SK-N-SH (cell line): ENCODE data around the gene PXYLP1. TPM values are rescaled to one million over a fixed set of nuclear protein-coding genes. Genes with fewer than 3 reads are reported as not detected.

ENCODE experiments used
- CTCF ChIA-PET: fragments of 300-600, 350-600 bp; formaldehyde crosslinking; extraction: SDS; loops from one replicate; lab custom pipeline; 2021; lab: Yijun Ruan, JAX
- POLR2A ChIA-PET: fragments of 350-600 bp; sonication (Branson Sonifier 250); formaldehyde crosslinking; extraction: SDS; loops from one replicate; lab custom pipeline; 2020; ENCODE audit warnings: antibody characterized with exemption, inconsistent platforms; lab: Yijun Ruan, JAX
- DNase-seq: peaks from one replicate; pipeline ENCODE4 v3.0.0; 2012
- H2AFZ ChIP-seq: fragments of 200-600 bp; sonication (generic); 2 replicates; pipeline ENCODE4 v1.8.1; 2016; ENCODE audit warnings: antibody characterized with exemption, mild to moderate bottlenecking, low read depth
- H3F3A ChIP-seq: fragments of 200-600 bp; sonication (generic); replicated peaks from 2 replicates; pipeline ENCODE3; 2016; ENCODE audit warnings: antibody characterized with exemption, mild to moderate bottlenecking; ENCODE audit not compliant: insufficient read depth
- H3K27ac ChIP-seq, 2 experiments: fragments of 200-500 bp in 1 of 2; fragments of 200-600 bp in 1 of 2; sonication (Bioruptor generic) in 1 of 2; sonication (generic), shearing (Covaris generic) in 1 of 2; 2 replicates each; pipeline versions ENCODE4 v1.5.1 to v1.6.1; 2014 to 2016; ENCODE audit warnings: low read depth in 2 of 2, inconsistent platforms in 1 of 2, low read length in 1 of 2, mild to moderate bottlenecking in 1 of 2, mixed read lengths in 1 of 2
- H3K27me3 ChIP-seq: fragments of 200-600 bp; sonication (generic), shearing (Covaris generic); 2 replicates; pipeline ENCODE4 v1.6.1; 2016; ENCODE audit warnings: mixed run types; ENCODE audit not compliant: insufficient read depth
- H3K36me3 ChIP-seq, 2 experiments: fragments of 200-500 bp in 1 of 2; fragments of 200-600 bp in 1 of 2; sonication (Bioruptor generic) in 1 of 2; sonication (generic) in 1 of 2; replicated peaks in 1 of 2; 2 replicates each; pipeline versions ENCODE3 to v1.5.1; 2014 to 2016; ENCODE audit warnings: low read length in 1 of 2, mild to moderate bottlenecking in 1 of 2; ENCODE audit not compliant: insufficient read depth in 2 of 2, control insufficient read depth in 1 of 2
- H3K4me1 ChIP-seq, 2 experiments: fragments of 200-500 bp in 1 of 2; fragments of 200-600 bp in 1 of 2; sonication (Bioruptor generic) in 1 of 2; sonication (generic), shearing (Covaris generic) in 1 of 2; 2 replicates each; pipeline versions ENCODE4 v1.5.1 to v1.6.1; 2014 to 2016; ENCODE audit warnings: low read depth in 1 of 2, low read length in 1 of 2, mixed run types in 1 of 2; ENCODE audit not compliant: insufficient read depth in 2 of 2, control insufficient read depth in 1 of 2
- H3K4me2 ChIP-seq: fragments of 200-600 bp; sonication (generic), shearing (Covaris generic); 2 replicates; pipeline ENCODE4 v1.6.1; 2017; ENCODE audit warnings: mixed run types
- H3K4me3 ChIP-seq, 2 experiments: fragments of 200-500 bp in 1 of 2; fragments of 200-600 bp in 1 of 2; sonication (Bioruptor generic) in 1 of 2; sonication (generic), shearing (Covaris generic) in 1 of 2; 2 replicates each; pipeline versions ENCODE4 v1.5.1 to v1.8.1; 2014 to 2016; ENCODE audit warnings: low read depth in 2 of 2, inconsistent platforms in 1 of 2, low read length in 1 of 2, mild to moderate bottlenecking in 1 of 2, mixed read lengths in 1 of 2, moderate library complexity in 1 of 2
- H3K79me2 ChIP-seq: fragments of 200-600 bp; sonication (generic); 2 replicates; pipeline ENCODE4 v1.8.1; 2017; ENCODE audit warnings: mild to moderate bottlenecking; ENCODE audit not compliant: insufficient read depth
- H3K9ac ChIP-seq: fragments of 200-600 bp; sonication (generic); 2 replicates; pipeline ENCODE4 v1.6.1; 2017; ENCODE audit warnings: mixed run types
- H3K9me2 ChIP-seq: fragments of 200-600 bp; sonication (generic); 2 replicates; pipeline ENCODE4 v1.6.1; 2017; ENCODE audit warnings: mixed run types
- H3K9me3 ChIP-seq: fragments of 200-600 bp; sonication (generic); 2 replicates; pipeline ENCODE4 v1.6.1; 2017; ENCODE audit warnings: mixed run types, mild to moderate bottlenecking, moderate library complexity
- H4K20me1 ChIP-seq: fragments of 200-600 bp; sonication (generic); 2 replicates; pipeline ENCODE4 v1.6.1; 2017; ENCODE audit warnings: mild to moderate bottlenecking, mixed run types; ENCODE audit not compliant: insufficient read depth
- ELF1 ChIP-seq: IDR thresholded peaks from 2 replicates; pipeline ENCODE4 v1.4.0; 2012
- GABPA ChIP-seq: IDR thresholded peaks from 2 replicates; pipeline ENCODE4 v1.4.0; 2012; ENCODE audit warnings: low read depth, mild to moderate bottlenecking
- GATA2 ChIP-seq: sonication (generic); formaldehyde crosslinking; IDR thresholded peaks from 2 replicates; pipeline ENCODE4 v1.5.0; 2020; ENCODE audit warnings: mild to moderate bottlenecking, missing genetic modification reagents
- IRF3 ChIP-seq: fragments of 150-350 bp; IDR thresholded peaks from 2 replicates; pipeline ENCODE4 v1.6.1; 2016; ENCODE audit warnings: mild to moderate bottlenecking, low read depth, low read length
- MEF2A ChIP-seq: IDR thresholded peaks from 2 replicates; pipeline ENCODE4 v1.4.0; 2012; ENCODE audit warnings: low read depth, borderline replicate concordance
- NFIC ChIP-seq: IDR thresholded peaks from 2 replicates; pipeline ENCODE4 v1.4.0; 2012; ENCODE audit warnings: borderline replicate concordance
- POLR2AphosphoS5 ChIP-seq: IDR thresholded peaks from 2 replicates; pipeline ENCODE4 v1.6.1; 2012; ENCODE audit warnings: low read depth, low read length
- RAD21 ChIP-seq: IDR thresholded peaks from 2 replicates; pipeline ENCODE4 v1.6.1; 2012; ENCODE audit warnings: mild to moderate bottlenecking, low read length
- REST ChIP-seq: IDR thresholded peaks from 2 replicates; pipeline ENCODE4 v1.6.1; 2012; ENCODE audit warnings: mild to moderate bottlenecking, low read depth, low read length, moderate library complexity
- RFX5 ChIP-seq: IDR thresholded peaks from 2 replicates; pipeline ENCODE4 v1.6.1; 2012; ENCODE audit warnings: mild to moderate bottlenecking, improper control_type of control experiment, low read length
- RXRA ChIP-seq: IDR thresholded peaks from 2 replicates; pipeline ENCODE4 v1.4.0; 2012; ENCODE audit warnings: low read depth, mild to moderate bottlenecking, borderline replicate concordance
- SMC3 ChIP-seq: IDR thresholded peaks from 2 replicates; pipeline ENCODE4 v1.6.1; 2012; ENCODE audit warnings: low read depth, low read length, improper control_type of control experiment
- TAF1 ChIP-seq: IDR thresholded peaks from 2 replicates; pipeline ENCODE4 v1.6.1; 2012; ENCODE audit warnings: low read depth, mild to moderate bottlenecking, low read length, moderate library complexity, borderline replicate concordance
- TCF12 ChIP-seq: IDR thresholded peaks from 2 replicates; pipeline ENCODE4 v1.4.0; 2012
- USF1 ChIP-seq: IDR thresholded peaks from 2 replicates; pipeline ENCODE4 v1.4.0; 2012; ENCODE audit warnings: low read depth, borderline replicate concordance
- USF2 ChIP-seq: fragments of 150-350 bp; IDR thresholded peaks from 2 replicates; pipeline ENCODE4 v1.6.1; 2017; ENCODE audit warnings: antibody characterized with exemption, low read length, low read depth, borderline replicate concordance
- WGBS: methylation state at CpG from one replicate; pipeline ENCODE4 v1.1.6; 2017; ENCODE audit warnings: low lambda C conversion rate; 5-methylcytosine and 5-hydroxymethylcytosine counted together
- polyA plus RNA-seq, 3 experiments: library from polyadenylated mRNA; depleted of rRNA; stranded (reverse); fragments of >200 nt; gene quantifications; 2 replicates each; pipeline ENCODE4 v1.2.3, GENCODE V29; 2012

Gene PXYLP1
- polyA plus RNA-seq, 1 of the 3 experiments (the other 2 are of a cell fraction) = 8.6 TPM

GRCh38 chr3:141258973-141259372 is 27.3 kb downstream of the PXYLP1 start:
- Histone ChIP-seq H3K9me2 (no peaks in the 10 kb centered on the region), H3K4me2 (no peak overlapping the region), H3K9ac (no peak overlapping the region), H3K27ac (no peak overlapping the region), H3K9me3 (no peaks in the 10 kb centered on the region), H4K20me1 (no peaks in the 10 kb centered on the region), H2AFZ (no peak overlapping the region), H3K36me3 (no peaks in the 10 kb centered on the region), H3K4me3 (no peak overlapping the region), H3K27me3 (no peaks in the 10 kb centered on the region), H3F3A (no peaks in the 10 kb centered on the region), H3K79me2 (no peaks in the 10 kb centered on the region), H3K4me1 (no peaks in the 10 kb centered on the region; a peak in 1 of 4 replicates)
- WGBS = 51% methylated on average over 2 of the region's 2 CpGs
- ChIA-PET CTCF (interaction anchor here (0.7 to 1.5 kb wide), 4 partner anchors 9 to 27 kb away, joined by 3 to 6 read pairs (median 3); partner anchors contain the start of gene PXYLP1), POLR2A (no interaction called here)
- DNase-seq = no peak
- TF ChIP-seq SMC3 (no peak), TAF1 (no peak), REST (no peak), USF2 (no peak), NFIC (no peak)

GRCh38 chr3:141259821-141260629 is 28.4 kb downstream of the PXYLP1 start:
- POLR2A ChIA-PET = no interaction called here
- CTCF ChIA-PET = interaction anchor here (1.1 to 1.5 kb wide), 3 partner anchors 10 to 28 kb away, joined by 3 to 6 read pairs (median 3); partner anchors contain the start of gene PXYLP1
- Histone ChIP-seq H3K4me1 (no peaks in the 10 kb centered on the region; a peak in 1 of 4 replicates), H2AFZ (no peak overlapping the region), H3K27ac (no peak overlapping the region), H4K20me1 (no peaks in the 10 kb centered on the region), H3K4me2 (no peak overlapping the region), H3K79me2 (no peaks in the 10 kb centered on the region), H3F3A (no peaks in the 10 kb centered on the region), H3K9ac (no peak overlapping the region), H3K27me3 (no peaks in the 10 kb centered on the region), H3K9me2 (no peaks in the 10 kb centered on the region), H3K4me3 (no peak overlapping the region), H3K9me3 (no peaks in the 10 kb centered on the region), H3K36me3 (no peaks in the 10 kb centered on the region)
- WGBS = 89% methylated on average over 14 of the region's 15 CpGs
- DNase-seq = no peak
- TF ChIP-seq IRF3 (no peak), RAD21 (no peak), USF1 (no peak), NFIC (no peak), ELF1 (no peak), RXRA (no peak), MEF2A (no peak), RFX5 (no peak), GABPA (no peak), GATA2 (CRISPR knock-in tag) (no peak), TCF12 (no peak), POLR2AphosphoS5 (no peak)
